MM.1S (cell line): ENCODE results near the gene TMEM131.

Source experiments
- CTCF ChIP-seq: fragments of 300-600 bp; sonication (generic); IDR thresholded peaks from 2 replicates; pipeline ENCODE4 v1.5.1; 2016; ENCODE audit warnings: antibody characterized with exemption, low read length, mixed read lengths
- EZH2 ChIP-seq: fragments of 300-600 bp; sonication (generic); optimal IDR thresholded peaks from 2 replicates; pipeline ENCODE3; 2017; ENCODE audit warnings: low read depth, mild to moderate bottlenecking, antibody characterized with exemption, low read length, mixed read lengths
- EZH2phosphoT487 ChIP-seq: fragments of 300-600 bp; sonication (generic); IDR thresholded peaks from 2 replicates; pipeline ENCODE4 v1.6.1; 2018; ENCODE audit warnings: antibody characterized with exemption, low read length

GRCh38 chr2:97739020-97739892 is 256.5 kb downstream of the TMEM131 start:
- no peak for TF ChIP-seq CTCF
- TF ChIP-seq EZH2 = no peak
- no peak for TF ChIP-seq EZH2phosphoT487
